GM19468 (cell line): ENCODE results near the gene PDXK.

Experiments used
- ATAC-seq: cut with Tn5 transposase; IDR thresholded peaks from one replicate; pipeline ENCODE4 v1.9.1; 2021; ENCODE audit warnings: mild to moderate bottlenecking, moderate library complexity, moderate number of reproducible peaks; ENCODE audit not compliant: unreplicated experiment; ENCODE audit errors: extremely low read depth

The PDXK gene

DNA sequence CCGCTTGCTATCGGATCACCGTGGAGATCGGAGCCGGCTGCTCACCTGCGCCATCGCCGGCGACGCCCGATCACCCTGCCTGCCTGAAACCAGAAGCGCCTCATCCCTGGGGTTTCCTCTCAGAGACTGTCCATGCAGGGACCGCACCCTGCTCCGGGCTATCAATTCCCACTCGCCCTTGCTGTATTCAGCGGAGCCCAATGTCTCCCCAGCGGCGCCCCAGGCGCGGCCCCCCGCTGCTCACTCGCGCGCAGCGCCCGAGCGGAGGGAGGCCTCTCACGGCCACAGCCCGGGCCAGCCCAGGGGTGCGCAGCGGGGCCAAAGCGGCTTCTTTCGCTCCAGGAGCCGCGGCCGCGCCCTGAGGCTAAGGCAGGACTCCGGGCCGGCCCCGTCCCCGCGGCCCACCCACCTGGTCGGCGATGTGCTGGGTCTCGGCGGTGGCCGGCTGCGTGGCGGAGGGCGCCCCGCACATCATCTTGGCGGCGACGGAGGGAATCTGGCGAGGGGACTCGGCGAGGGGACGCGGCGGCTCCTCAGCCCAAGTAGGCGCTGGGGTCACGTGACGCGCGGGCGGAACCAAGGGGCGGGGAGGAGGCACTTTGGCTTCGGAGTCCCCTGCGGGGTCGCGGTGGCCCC is 57.0 kb downstream of the PDXK start, which contains the start of gene CSTB:
Gene CSTB (minus strand): TSS at position 514 of the 636 bp plus-strand sequence. CDS start 39 bp downstream, at position 475.
- no peak for ATAC-seq

DNA sequence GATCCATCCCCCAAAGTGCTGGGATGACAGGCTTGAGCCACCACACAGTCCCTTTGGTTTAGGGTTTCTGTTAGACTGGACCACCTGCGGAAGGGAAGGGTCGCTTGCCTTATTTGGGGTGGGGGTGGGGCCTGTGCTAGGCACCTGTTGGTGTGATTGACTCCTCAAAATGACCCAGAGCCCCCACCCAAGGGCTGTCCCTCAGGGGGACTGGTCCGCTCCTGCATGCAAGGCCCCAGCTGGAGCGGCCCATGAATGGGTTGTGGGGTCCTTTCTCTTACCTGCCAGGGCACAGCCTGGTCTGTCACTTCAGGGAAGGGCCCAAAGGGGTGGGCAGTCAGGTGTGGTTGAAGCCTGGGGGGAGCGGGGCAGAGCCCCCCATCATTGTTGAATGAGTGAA is 59.0 kb downstream of the PDXK start:
- no peak for ATAC-seq

DNA sequence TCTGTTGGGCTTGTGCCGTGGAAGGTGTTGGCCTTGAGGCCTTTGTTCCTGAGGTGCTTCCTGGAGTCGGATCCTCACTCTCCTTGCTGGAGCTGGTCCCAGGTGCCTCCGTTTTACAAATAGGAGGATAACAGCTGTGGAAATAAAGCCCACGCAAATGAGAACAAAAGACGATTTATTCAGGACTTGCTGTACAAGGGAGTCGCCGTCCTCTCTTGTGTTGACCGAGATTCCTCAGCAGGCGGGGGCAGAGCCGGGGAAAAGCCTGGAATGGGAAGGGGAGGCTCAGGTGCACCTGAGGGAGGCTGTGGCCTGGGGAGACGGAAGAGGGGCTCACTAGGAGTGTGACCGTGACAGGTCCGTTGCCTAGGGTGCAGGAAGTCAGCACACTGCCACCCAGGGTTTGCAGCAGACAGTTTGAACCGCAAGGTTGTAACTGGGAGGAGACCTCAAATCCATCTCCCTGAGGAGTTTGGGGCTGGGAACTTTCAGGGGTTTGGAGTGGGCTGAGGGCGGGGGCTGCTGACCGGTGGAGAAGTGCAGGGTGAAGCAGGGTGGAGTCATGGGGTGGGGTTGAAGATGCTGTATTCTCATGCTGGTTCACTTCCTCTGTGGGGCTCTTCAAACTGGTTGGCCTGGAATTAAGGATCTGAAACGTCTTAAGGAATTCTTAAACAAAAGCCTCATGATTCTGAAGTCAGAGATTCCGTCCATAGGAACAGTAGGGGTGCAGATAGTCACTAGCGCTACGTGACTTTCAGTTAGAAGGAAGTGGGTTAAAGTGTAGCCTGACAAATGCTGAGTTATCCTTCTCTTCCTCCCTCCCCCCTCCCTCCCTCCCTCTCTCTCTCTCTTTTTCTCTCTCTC is 59.8 kb downstream of the PDXK start:
- no peak for ATAC-seq

DNA sequence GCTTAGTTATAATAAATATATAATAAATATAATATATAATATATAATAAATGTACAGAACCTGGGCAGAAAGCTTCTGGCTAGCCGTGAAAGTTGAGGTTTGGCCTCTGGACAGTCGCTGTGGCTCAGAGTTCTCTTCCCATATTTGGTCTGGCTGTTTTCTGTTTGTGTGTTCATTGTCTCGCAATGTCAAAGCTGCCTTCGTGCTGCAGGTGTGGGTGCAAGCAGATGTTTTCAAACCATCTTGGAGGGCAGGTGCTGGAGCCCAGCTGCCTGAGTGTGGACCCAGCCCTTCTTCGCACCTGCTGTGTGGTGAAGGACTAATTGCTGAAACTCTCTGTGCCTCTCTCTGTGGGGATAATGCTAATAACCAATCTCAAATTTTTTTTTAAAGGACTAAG is 60.7 kb downstream of the PDXK start:
- peak; percentile 24 for ATAC-seq

DNA sequence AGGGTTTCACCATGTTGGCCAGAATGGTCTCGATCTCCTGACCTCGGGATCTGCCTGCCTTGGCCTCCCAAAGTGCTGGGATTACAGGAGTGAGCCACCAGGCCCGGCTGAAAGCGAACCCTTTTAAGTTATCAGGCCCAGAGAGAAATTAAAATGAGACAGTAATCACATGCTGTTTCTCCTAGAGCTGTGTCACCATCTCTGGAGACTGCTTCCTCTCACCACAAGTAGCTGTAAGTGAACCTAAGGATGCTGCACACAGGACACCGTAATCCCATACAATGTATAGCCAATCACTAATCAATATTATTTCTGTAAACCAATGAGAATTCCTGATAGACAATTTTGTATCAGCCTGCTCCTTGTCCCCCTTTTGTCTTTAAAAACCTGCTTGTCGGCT is 62.9 kb downstream of the PDXK start:
- no peak for ATAC-seq

DNA sequence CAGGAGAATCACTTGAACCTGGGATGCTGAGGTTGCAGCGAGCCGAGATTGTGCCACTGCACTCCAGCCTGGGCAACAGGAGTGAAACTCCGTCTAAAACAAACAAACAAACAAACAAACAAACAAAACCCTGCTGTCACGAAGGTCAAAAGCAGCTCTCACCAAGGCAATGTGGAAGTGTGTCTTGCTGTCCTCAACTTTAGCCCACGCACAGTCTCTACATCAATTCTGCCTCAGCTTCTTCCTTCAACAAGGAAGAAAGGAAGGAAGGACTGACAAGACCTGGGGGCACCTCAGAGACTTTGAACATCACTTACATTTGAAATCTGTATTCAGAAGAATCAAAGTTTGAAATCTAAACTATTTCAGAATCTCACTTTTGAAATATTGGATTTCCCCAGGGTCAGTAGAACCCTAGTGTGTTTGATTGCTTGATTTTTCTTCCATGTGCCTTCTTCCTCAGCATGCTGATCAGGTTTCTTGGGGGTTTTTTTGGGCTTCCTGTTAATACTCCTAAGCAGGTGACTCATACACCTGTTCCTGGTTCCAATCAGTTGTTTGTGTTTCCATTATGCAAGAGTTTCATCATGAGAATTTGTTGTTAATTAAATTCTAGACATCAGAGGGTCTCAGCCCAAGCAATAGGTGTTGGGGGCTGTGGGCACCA is 63.6 kb downstream of the PDXK start:
- no peak for ATAC-seq

DNA sequence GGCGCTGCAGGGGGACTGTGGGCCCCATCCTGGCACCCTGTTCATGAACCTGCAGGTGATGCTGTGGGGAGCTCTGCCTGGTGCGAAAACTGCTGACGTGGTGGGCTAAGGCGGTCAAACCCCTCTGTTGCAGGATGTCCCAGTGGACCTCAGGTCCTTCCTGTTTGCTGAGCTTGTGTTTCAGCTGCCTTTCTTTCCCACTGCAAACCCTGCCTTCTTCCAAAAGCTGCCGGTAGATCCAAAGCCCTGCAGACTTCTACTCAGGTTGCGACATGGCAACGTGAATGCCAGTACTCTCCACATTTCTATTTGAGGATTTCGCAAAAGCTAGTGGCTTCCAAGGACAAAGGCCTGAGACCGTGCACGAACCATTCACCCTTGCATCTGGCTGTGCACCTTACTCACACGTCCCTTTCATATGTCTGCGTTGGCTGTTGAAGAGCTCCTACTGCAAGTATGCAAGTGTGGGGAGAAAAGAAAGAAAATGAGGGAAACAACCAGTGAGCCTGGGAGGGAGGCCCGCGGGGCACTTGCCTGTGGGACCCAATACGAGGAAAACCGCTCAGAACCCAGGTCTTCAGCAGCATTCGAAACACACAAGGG is 64.3 kb downstream of the PDXK start:
- ATAC-seq: no peak

DNA sequence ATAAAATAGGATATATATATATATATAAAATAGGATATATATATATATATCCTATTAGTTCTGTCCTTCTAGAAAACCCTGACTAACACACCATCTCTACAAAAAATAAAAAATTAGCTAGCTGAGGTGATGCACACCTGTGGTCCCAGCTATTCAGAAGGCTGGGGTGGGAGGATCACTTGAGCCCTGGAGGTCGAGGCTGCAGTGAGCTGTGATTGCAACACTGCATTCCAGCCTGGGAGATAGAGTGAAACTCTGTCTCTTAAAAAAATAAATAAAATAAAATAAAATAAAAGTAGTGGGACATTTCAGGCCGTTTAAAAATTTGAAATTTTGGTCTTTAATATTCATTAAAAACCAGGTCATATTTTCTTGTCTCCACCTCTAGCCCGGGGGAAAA is 66.2 kb downstream of the PDXK start:
- ATAC-seq: no peak

DNA sequence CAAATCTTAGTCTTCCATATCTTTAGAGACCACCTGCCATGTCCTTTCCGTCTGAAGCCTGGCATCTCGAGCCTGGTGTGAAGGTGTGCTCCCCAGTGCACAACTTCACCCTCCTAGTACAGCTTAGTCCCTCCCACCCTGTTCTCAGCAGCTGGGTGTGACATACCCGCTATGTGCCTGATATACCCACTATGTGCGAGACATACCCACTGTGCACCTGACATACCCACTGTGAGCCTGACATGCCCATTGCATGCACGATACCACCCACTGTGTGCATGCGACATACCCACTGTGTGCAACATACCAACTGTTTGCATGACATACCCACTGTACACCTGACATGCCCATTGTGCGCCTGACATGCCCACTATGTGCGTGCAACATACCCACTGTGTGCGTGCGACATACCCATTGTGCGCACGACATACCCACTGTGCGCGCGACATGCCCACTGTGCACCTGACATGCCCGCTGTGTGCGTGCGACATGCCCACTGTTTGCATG is 67.4 kb downstream of the PDXK start:
- ATAC-seq: no peak

DNA sequence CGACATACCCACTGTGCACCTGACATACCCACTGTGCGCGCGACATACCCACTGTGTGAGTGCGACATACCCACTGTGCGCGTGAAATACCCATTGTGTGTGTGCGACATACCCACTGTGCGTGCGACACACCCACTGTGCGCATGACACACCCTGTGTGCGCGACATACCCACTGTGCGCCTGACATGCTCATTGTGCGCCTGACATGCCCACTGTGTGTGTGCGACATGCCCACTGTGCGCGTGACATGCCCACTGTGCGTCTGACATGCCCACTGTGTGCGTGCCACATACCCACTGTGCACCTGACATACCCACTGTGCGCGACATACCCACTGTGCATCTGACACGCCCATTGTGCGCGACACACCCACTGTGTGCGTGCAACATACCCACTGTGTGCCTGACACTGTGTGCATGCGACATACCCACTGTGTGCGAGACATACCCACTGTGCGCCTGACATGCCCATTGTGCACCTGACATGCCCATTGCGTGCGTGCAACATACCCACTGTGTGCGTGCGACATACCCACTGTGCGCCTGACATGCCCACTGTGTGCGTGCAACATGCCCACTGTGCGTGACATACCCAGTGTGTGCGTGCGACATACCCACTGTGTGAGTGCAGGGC is 68.0 kb downstream of the PDXK start:
- ATAC-seq: no peak

DNA sequence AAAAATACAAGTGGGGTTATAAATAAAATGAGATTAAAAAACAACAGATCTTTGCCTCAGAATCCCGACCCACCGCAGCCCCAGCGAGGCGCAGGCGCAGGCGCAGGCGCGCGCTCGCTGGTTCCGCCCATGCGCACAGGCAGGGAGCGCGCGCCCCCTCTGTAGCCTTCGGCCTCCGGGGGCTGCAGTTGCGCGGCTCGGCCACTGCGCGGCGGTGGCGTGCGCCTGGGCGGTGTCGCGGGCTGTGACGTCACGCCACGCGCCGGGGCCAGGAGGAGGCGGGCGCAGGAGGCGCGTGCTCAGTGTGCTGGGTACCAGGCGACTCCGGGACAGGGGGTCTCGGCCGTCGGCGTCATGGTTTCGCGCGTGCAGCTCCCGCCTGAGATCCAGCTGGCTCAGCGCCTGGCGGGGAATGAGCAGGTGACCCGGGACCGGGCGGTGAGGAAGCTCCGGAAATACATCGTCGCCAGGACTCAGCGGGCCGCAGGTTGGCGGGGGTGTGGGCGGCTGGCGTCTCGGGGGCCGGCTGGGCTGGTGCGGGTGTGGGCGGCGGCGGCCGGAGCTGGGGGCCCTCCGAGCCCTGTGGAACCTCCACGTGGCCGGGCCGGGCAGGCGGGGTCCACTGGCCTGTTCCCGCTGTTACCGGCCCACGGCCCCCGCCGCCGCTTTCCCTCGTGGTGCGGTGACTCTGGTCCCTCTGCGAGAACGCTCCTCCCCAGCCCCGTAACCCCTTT is 70.5 kb downstream of the PDXK start, which contains the start of gene RRP1:
Gene RRP1 (plus strand): TSS at position 302 of the 734 bp plus-strand sequence. CDS start 53 bp downstream, at position 355.
- peak; percentile 80 for ATAC-seq

DNA sequence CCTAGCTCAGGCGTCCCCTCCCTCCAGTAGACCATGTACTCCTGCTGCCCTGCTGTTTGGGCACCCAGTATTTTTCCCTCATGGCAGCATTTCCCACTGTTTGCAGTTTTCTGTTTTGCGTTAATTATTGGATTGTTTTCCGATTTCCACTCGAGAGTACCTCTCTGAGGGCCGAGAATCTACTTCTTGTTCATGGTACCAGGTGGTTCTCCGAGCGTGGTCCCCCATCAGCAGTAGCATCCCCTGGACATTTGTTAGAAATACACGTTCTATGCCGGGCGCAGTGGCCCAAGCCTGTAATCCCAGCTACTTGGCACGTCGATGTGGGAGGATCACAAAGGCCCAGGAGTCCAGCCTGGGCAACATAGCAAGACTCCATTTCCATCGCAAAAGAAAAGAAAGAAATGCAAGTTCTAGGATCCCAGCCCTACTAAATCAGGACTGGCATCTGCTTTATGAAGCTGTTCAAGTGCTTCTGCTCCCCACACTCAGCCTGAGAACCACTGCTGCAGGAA is 71.1 kb downstream of the PDXK start:
- ATAC-seq: no peak

DNA sequence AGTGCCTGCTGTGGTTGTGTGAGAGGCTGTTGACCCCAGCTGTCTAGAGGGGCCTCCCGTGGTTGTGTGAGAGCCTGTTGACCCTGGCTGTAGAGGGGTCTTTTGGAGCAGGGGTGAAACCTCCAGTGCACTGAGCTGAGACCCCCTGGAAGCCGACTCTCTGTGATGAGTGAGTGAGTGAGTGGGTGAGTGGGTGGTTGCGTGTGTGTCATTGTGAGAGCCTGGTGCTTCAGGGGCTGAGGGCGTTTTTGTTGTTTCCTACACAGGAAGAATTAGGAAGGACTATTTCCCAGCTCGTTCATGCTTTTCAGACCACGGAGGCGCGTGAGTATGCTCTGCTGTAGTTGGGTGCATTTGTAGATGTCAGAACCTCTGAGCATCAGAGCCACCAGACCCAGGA is 73.5 kb downstream of the PDXK start:
- no peak for ATAC-seq

DNA sequence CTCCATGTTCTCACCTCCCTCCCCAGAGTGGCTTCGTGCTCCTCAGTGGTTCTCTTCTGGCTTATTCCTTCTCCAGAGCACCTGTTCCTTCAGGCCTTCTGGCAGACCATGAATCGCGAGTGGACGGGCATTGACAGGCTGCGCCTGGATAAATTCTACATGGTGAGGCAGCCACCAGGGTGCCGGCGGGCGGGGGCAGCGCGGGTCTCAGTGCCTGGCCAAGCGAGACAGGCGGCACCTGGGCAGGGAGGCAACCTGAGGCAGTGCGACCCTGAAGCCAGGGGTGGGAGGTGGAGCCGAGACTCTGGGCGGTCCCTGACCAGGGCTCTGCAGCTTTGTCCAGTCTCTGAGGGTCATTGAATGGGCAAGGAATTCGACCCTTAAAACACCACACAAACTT is 74.3 kb downstream of the PDXK start:
- no peak for ATAC-seq

DNA sequence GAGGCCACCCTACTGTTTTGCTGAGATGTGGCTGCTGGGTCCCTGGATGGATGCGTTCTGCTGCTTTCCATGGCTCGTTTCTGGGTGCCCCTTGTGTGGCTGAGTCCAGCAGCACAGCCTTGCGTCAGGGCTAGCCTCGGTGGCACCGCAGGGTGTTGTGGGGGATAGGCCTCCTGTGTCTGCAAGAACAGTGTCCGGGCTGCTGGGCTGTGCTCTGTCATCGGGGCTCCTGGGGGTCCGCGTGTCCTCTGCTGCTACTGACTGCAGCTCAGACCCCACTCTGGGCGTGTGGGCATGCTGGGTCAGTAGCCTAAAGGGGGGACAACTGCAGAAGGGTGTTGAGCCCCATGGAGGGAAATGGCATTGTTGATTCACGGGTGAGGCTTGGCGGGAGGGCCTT is 75.4 kb downstream of the PDXK start:
- ATAC-seq: no peak

DNA sequence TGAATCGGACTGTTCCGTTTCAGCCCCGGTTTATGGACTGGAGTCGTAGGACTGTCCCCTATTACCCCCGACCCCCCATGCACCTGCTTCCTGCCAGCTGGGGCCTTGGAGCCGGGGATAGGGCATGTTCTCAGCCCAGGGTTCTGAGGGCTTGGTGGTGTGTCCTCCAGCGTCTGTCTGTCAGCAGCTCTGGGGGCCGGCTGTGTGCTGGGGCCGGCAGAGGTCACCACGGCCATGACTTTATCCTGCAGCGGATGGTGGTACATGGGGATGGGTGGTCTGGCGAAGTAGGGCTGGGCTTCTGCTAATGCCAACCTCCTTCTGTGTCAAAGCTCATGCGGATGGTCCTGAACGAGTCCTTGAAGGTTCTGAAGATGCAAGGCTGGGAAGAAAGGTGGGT is 75.9 kb downstream of the PDXK start:
- no peak for ATAC-seq

DNA sequence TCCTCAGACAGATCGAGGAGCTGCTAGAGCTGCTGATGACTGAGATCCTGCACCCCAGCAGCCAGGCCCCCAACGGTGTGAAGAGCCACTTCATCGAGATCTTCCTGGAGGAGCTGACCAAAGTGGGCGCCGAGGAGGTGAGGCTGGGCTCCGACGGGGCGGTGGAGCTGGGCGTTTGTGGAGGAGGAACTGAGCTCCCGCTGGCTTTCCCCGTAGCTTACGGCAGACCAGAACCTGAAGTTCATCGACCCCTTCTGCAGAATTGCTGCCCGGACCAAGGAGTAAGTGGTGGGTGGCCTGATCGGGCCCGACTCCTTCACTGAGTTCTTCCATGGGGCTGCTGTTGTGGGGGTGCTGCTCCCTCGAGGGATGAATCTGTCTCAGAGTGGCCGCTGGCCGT is 78.5 kb downstream of the PDXK start:
- ATAC-seq: no peak

DNA sequence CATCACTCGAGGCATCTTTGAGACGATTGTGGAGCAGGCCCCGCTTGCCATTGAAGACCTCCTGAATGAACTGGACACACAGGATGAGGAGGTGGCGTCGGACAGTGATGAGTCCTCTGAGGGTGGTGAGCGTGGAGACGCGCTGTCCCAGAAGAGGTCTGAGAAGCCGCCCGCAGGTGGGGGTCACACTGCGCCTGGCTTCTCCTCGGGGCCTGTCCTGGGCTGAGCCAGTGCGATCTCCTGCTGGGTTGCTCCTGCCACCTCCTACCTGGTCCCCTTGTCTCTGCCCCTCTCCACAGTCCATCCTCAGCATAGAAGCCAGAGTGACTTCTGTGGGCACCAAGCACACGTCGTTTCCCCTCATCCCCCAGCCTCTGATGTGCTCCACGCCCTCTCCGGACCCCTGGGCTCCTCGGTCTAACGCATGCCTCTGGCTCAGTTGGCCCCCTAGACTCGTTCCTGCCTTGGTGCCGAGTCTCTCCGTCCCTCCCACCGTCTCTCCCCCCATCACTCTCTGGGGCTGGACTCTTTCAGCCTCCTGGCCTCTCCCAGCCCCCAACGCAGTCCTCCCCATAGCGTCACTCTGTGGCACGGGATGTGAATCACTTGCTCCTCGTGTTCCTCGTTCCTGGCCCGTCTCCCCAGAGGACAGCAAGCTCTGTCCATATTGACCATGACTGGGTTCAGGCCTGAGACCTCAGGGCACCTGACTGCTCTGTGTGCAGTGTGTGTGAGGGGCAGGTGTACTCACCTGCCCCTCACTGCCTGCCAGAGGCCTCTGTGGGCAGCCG is 79.2 kb downstream of the PDXK start:
- no peak for ATAC-seq
